ENCODE results near the gene PBX3.
A peak's percentile ranks its signal among the peaks of the same experiment; 100 is the strongest.

The PBX3 gene

DNA sequence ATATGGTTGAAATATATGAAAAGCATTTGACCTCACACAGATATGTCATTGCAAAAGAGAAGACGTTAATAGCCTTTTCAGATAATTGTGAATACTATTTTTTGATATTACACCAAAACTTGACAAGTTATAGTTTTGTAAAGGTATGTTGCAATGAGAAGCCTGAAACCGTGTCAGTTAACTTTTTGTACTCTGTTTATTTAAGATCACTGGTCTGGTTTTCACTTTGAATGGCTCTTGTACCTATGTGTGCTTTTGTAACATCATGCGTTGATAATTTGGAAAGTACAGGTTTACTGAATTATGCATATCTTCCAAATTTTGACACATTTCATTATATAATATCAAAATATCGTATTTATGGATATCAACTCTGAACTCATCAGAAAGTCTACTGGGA lies 177.2 kb downstream of the PBX3 start:
- no peak overlapping the region for H2AFZ ChIP-seq

DNA sequence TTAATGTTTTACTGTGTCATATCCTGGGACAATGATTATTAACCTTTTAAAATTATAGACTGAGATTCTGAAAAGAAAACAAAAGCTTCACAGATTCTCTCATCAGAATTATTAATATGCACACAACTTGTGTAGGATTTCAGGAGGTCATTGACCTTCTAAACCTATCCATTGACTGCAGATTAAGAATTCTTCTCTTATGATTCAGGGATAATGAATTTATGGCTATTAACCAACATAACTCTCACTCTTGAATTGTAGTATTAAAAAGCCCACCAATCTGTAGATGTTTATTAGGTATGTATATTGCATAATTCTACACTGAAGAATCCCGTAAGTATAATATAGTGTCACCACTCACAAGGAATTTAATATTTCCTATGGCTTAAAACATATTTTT lies 179.8 kb downstream of the PBX3 start:
- no peaks in the 10 kb centered on the region for H3K27me3 ChIP-seq (ENCODE audit: control insufficient read depth, insufficient read depth, low read length)
- peaks cover 5% of the 10 kb centered on the region for H3K4me1 ChIP-seq
- no peak overlapping the region for H3K4me2 ChIP-seq (ENCODE audit: low read length)
- no peaks in the 10 kb centered on the region for H3K36me3 ChIP-seq (ENCODE audit: control insufficient read depth, insufficient read depth, low read length)
- no peak overlapping the region for H3K27ac ChIP-seq
- H2AFZ ChIP-seq: no peak overlapping the region
- TF ChIP-seq, protein P1, sequence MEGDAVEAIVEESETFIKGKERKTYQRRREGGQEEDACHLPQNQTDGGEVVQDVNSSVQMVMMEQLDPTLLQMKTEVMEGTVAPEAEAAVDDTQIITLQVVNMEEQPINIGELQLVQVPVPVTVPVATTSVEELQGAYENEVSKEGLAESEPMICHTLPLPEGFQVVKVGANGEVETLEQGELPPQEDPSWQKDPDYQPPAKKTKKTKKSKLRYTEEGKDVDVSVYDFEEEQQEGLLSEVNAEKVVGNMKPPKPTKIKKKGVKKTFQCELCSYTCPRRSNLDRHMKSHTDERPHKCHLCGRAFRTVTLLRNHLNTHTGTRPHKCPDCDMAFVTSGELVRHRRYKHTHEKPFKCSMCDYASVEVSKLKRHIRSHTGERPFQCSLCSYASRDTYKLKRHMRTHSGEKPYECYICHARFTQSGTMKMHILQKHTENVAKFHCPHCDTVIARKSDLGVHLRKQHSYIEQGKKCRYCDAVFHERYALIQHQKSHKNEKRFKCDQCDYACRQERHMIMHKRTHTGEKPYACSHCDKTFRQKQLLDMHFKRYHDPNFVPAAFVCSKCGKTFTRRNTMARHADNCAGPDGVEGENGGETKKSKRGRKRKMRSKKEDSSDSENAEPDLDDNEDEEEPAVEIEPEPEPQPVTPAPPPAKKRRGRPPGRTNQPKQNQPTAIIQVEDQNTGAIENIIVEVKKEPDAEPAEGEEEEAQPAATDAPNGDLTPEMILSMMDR (IDR thresholded peaks at IDR 0.05): no peak
- peaks cover 6% of the 10 kb centered on the region for H3K79me2 ChIP-seq
- H3K9ac ChIP-seq: no peak overlapping the region
- H3K9me3 ChIP-seq (ENCODE audit: control insufficient read depth, low read length): no peaks in the 10 kb centered on the region
- H3K4me3 ChIP-seq (ENCODE audit: low read depth, low read length): no peak overlapping the region

More for the DNA sequence above, 177.2 kb downstream of the PBX3 start:
- H3K27me3 ChIP-seq (ENCODE audit: control insufficient read depth, insufficient read depth, low read length): no peaks in the 10 kb centered on the region
- H3K4me3 ChIP-seq (ENCODE audit: low read depth, low read length): no peak overlapping the region
- no peak overlapping the region for H3K9ac ChIP-seq
- no peak overlapping the region for H3K27ac ChIP-seq
- H3K79me2 ChIP-seq: peaks cover 6% of the 10 kb centered on the region
- H3K9me3 ChIP-seq (ENCODE audit: control insufficient read depth, low read length): no peaks in the 10 kb centered on the region
- TF ChIP-seq, protein P1 (IDR thresholded peaks at IDR 0.05): no peak
- H3K36me3 ChIP-seq (ENCODE audit: control insufficient read depth, insufficient read depth, low read length): no peaks in the 10 kb centered on the region
- no peak overlapping the region for H3K4me2 ChIP-seq (ENCODE audit: low read length)
- no peaks in the 10 kb centered on the region for H3K4me1 ChIP-seq

DNA sequence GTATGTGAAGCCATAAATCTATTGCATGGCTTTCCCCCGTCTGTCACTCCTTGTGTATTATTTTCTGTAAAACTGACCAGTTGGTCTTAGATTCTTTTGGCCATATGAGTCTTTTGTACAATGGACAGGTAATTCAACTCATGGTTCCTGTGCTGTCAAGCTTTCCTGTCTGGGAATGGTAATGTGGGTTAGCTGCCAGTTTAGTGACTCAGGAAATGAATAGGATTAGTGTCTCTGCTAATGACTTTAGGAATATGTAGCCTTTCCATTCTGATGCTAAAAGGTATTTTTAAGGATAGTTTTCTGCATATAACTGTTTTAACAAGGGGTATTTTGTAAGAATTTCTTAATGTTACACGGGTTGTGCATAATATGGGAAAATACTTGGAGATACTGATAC lies 182.7 kb downstream of the PBX3 start:
- Histone ChIP-seq H3K9ac (no peak overlapping the region), H3K27me3 (ENCODE audit: control insufficient read depth, insufficient read depth, low read length) (no peaks in the 10 kb centered on the region), H3K9me3 (ENCODE audit: control insufficient read depth, low read length) (no peaks in the 10 kb centered on the region), H2AFZ (no peak overlapping the region), H3K4me2 (ENCODE audit: low read length) (no peak overlapping the region), H3K27ac (no peak overlapping the region), H3K79me2 (peaks cover 6% of the 10 kb centered on the region), H3K4me3 (ENCODE audit: low read depth, low read length) (no peak overlapping the region), H3K36me3 (ENCODE audit: control insufficient read depth, insufficient read depth, low read length) (no peaks in the 10 kb centered on the region), H3K4me1 (peaks cover 5% of the 10 kb centered on the region)
- TF ChIP-seq, protein P1 (IDR thresholded peaks at IDR 0.05): no peak

DNA sequence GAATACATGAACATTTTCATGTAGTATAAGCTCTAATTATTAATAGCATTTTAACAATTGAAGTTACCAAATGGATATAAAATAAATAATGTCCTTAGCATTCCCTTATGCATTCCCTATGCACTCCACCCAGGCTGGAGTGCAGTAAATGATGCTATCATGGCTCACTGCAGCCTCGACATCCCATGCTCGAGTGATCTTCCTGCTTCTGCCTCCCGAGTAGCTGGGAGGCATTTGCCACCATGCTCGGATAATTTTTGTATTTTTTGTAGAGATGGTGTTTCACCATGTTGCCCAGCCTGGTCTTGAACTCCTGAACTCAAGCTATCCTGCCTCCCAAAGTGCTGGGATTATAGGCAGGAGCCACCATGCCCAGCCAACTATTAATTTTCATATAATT lies 184.0 kb downstream of the PBX3 start:
- H3K4me3 ChIP-seq (ENCODE audit: low read depth, low read length): no peak overlapping the region
- H3K9ac ChIP-seq: no peak overlapping the region
- no peaks in the 10 kb centered on the region for H3K9me3 ChIP-seq (ENCODE audit: control insufficient read depth, low read length)
- no peaks in the 10 kb centered on the region for H3K27me3 ChIP-seq (ENCODE audit: control insufficient read depth, insufficient read depth, low read length)
- peaks cover 3% of the 10 kb centered on the region for H3K79me2 ChIP-seq
- H3K27ac ChIP-seq: no peak overlapping the region
- TF ChIP-seq, protein P1 (IDR thresholded peaks at IDR 0.05): no peak
- no peak overlapping the region for H2AFZ ChIP-seq
- no peaks in the 10 kb centered on the region for H3K36me3 ChIP-seq (ENCODE audit: control insufficient read depth, insufficient read depth, low read length)
- H3K4me1 ChIP-seq: peaks cover 5% of the 10 kb centered on the region
- no peak overlapping the region for H3K4me2 ChIP-seq (ENCODE audit: low read length)

DNA sequence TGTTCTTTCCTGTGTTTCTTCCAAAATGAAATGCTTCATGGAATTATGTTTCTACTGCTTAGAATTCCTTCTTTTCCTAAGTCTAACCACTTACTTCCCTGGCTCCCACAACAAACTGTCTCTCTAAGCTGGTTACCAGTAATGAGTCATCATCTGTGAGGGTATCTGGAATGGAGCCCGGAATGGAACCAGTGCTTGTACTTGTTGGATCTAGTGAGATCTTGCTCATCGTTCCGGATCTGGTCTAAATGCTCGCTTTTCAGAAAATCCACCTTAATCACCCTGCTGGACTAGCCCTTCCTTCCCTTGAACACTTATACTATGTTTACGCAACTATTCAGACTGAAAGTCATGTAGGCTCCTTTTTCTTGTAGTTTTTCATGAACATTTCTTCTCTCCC lies 184.8 kb downstream of the PBX3 start:
- Histone ChIP-seq H3K27ac (peak overlapping the region; percentile 56), H3K27me3 (ENCODE audit: control insufficient read depth, insufficient read depth, low read length) (no peaks in the 10 kb centered on the region), H3K4me1 (peaks cover 5% of the 10 kb centered on the region), H3K36me3 (ENCODE audit: control insufficient read depth, insufficient read depth, low read length) (no peaks in the 10 kb centered on the region), H3K79me2 (no peaks in the 10 kb centered on the region), H3K9ac (no peak overlapping the region), H3K9me3 (ENCODE audit: control insufficient read depth, low read length) (no peaks in the 10 kb centered on the region), H3K4me3 (ENCODE audit: low read depth, low read length) (no peak overlapping the region), H2AFZ (no peak overlapping the region), H3K4me2 (ENCODE audit: low read length) (no peak overlapping the region)
- TF ChIP-seq, protein P1 (IDR thresholded peaks at IDR 0.05): no peak

Data from parathyroid adenoma (tissue), 2 donors.